ENCODE measurements around the gene ADRA1B.
A peak's percentile ranks its signal among the peaks of the same experiment; 100 is the strongest.
"Not testable (repeated sequence)": the region's sequence is repeated elsewhere in the genome, so short reads cannot be mapped to it uniquely, and the experiment has no call there.

The ADRA1B gene

DNA sequence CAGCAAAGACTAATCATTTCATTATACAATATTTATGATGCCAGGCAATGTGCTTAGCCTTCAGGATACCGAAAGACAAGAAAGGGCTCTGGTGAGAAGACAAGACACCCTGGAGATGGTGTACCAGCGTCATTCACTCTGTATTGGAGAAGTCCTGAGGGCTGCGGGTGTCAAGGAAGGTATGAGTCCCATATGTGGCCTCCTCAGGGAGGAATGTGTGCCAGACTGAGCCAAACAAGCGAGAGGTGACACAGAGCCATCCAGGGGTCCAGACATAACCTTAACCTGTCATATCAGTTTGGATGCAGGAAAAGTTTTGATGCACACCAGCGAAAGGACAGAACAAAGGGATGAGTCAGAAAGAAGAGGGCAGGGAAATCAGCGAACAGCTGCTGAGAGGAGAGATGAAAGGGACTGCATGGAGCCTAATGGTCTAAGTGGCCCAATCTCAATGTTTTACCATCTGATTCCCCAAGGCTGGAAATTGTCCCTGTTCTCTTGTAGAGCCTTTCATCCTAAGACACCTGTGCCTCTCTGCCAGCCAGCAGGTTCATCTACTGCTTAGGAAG is 38.9 kb downstream of the ADRA1B start:
- DNase-seq, result no peak
- intact Hi-C loops (cut with DNase I), result no loop called here

- intact Hi-C loops (cut with DNase I), result no loop called here
- DNase-seq, result no peak
Observed at GRCh38 chr5:159956074-159956473, 39.8 kb downstream of the ADRA1B start.

GRCh38 chr5:159961176-159962160 is 45.2 kb downstream of the ADRA1B start:
- no peak for DNase-seq
- intact Hi-C loops (cut with DNase I), result no loop called here

GRCh38 chr5:159962214-159962613 is 45.9 kb downstream of the ADRA1B start:
- DNase-seq, result no peak
- intact Hi-C loops (cut with DNase I), result no loop called here

DNA sequence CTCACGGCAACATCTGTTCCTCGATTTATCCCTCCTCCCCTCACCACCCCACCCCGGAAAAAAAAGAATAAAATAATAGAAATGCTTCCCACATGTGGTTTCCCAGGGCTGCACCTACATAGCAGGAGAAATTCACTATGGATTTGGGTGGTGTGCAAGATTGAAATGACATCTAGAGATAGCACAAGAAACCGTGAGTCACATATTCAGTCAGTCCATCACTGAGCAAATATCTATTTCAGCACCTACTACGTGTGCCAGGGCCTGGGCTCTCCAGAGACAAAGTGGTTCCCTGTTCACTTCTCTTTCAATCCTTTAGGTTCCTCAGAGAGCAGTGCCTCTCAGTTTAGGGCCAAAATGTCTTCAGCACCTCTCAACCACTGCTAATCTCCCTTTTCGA is 47.7 kb downstream of the ADRA1B start:
- no peak for DNase-seq
- intact Hi-C loops (cut with DNase I), result no loop called here

- intact Hi-C loops (cut with DNase I), result no loop called here
- DNase-seq, result peak in 33 of 42 donors; percentile 3 to 70 (median 28)
Observed at GRCh38 chr5:159965031-159965837, 49.0 kb downstream of the ADRA1B start.

GRCh38 chr5:159965838-159966128 is 49.5 kb downstream of the ADRA1B start:
- DNase-seq; intact Hi-C loops (cut with DNase I): not testable (repeated sequence)

- DNase-seq, result no peak
- intact Hi-C loops (cut with DNase I), result no loop called here
Observed at GRCh38 chr5:159969966-159970365, 53.7 kb downstream of the ADRA1B start.

GRCh38 chr5:159971038-159971437 is 54.8 kb downstream of the ADRA1B start:
- no peak for DNase-seq

GRCh38 chr5:159971514-159971913 is 55.2 kb downstream of the ADRA1B start:
- no peak for DNase-seq
- intact Hi-C loops (cut with DNase I), result no loop called here

More at GRCh38 chr5:159971038-159971437, 54.8 kb downstream of the ADRA1B start:
- intact Hi-C loops (cut with DNase I), result no loop called here

DNA sequence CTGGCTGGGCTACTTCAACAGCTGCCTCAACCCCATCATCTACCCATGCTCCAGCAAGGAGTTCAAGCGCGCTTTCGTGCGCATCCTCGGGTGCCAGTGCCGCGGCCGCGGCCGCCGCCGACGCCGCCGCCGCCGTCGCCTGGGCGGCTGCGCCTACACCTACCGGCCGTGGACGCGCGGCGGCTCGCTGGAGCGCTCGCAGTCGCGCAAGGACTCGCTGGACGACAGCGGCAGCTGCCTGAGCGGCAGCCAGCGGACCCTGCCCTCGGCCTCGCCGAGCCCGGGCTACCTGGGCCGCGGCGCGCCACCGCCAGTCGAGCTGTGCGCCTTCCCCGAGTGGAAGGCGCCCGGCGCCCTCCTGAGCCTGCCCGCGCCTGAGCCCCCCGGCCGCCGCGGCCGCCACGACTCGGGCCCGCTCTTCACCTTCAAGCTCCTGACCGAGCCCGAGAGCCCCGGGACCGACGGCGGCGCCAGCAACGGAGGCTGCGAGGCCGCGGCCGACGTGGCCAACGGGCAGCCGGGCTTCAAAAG is 55.7 kb downstream of the ADRA1B start:
- DNase-seq, result no peak
- intact Hi-C loops (cut with DNase I), result no loop called here

- no peak for DNase-seq
- intact Hi-C loops (cut with DNase I), result no loop called here
Observed at GRCh38 chr5:159972538-159973362, 56.5 kb downstream of the ADRA1B start.

- intact Hi-C loops (cut with DNase I), result no loop called here
- no peak for DNase-seq
Observed at GRCh38 chr5:159975462-159976019, 59.3 kb downstream of the ADRA1B start.

GRCh38 chr5:159976921-159977320 is 60.6 kb downstream of the ADRA1B start:
- DNase-seq, result no peak
- intact Hi-C loops (cut with DNase I), result no loop called here

DNA sequence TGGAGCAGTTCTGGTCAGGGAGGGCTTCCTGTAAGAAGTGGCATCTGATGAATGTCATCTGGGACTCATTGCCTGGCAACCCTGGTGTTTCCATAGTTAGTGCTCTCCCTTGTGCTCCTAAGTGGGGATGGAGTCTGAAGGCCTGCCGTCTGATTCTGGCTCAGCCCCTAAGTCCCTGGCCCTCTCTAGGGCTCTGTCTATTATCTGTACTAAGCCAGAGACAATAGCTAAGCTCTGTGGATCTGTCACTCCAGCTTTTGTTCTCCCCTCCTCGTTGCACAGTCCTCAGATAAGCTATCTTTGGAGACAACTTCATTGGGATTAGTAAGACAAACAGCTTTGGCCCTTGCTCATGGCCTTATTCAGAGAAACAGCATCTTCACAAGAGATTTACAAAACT is 62.1 kb downstream of the ADRA1B start:
- DNase-seq, result no peak
- intact Hi-C loops (cut with DNase I), result no loop called here

- no peak for DNase-seq
- intact Hi-C loops (cut with DNase I), result loop anchor here (5.0 kb wide), 1 partner anchor 535 kb away; no protein-coding TSS in a partner anchor
Observed at GRCh38 chr5:159982421-159983173, 66.3 kb downstream of the ADRA1B start.

- intact Hi-C loops (cut with DNase I), result no loop called here
Observed at GRCh38 chr5:159987031-159987674, 70.9 kb downstream of the ADRA1B start.

More at GRCh38 chr5:159987031-159987674, 70.9 kb downstream of the ADRA1B start:
- DNase-seq, result peak; percentile 62 to 93 (median 82)

All from head of caudate nucleus (tissue), 42 donors.